ENCODE measurements around the gene ADGRG1. TPM values are rescaled to one million over a fixed set of nuclear protein-coding genes. Genes with fewer than 3 reads are reported as not detected.

The ADGRG1 gene
- total RNA-seq, 1 donor from 2014 or later = 67.1 TPM

DNA sequence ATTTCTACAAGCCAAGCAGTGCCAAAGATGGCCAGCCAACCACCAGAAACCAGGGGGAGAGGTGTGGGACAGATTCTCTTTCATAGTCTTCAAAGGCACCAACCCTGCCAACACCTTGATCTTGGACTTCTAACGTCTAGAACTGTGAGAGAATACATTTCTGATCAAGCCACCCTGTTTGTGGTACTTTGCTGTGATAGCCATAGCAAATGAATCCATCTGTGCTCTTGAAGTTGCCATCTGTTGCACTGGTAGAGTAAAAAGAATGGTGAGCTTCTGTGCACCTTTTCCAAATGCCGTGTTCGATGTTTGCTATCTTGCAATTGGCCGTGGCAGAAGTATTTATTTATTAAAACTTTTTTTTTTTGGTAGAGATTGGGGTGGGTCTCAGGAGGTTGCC, 16.7 kb upstream of the ADGRG1 start:
- Mint-ChIP-seq H3K4me1 (peaks cover 15% of the 10 kb centered on the region), H3K4me3 (no peak overlapping the region), H3K36me3 (no peaks in the 10 kb centered on the region), H3K9me3 (no peaks in the 10 kb centered on the region), H3K27me3 (ENCODE audit: low read depth) (no peaks in the 10 kb centered on the region), H3K27ac (no peak overlapping the region)
- TF ChIP-seq, protein P1, sequence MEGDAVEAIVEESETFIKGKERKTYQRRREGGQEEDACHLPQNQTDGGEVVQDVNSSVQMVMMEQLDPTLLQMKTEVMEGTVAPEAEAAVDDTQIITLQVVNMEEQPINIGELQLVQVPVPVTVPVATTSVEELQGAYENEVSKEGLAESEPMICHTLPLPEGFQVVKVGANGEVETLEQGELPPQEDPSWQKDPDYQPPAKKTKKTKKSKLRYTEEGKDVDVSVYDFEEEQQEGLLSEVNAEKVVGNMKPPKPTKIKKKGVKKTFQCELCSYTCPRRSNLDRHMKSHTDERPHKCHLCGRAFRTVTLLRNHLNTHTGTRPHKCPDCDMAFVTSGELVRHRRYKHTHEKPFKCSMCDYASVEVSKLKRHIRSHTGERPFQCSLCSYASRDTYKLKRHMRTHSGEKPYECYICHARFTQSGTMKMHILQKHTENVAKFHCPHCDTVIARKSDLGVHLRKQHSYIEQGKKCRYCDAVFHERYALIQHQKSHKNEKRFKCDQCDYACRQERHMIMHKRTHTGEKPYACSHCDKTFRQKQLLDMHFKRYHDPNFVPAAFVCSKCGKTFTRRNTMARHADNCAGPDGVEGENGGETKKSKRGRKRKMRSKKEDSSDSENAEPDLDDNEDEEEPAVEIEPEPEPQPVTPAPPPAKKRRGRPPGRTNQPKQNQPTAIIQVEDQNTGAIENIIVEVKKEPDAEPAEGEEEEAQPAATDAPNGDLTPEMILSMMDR (IDR thresholded peaks at IDR 0.05; ENCODE audit: unreplicated experiment) = no peak
- DNase-seq (ENCODE audit: low spot score in 2 of 2, unreplicated experiment in 2 of 2) = no peak

- no peaks in the 10 kb centered on the region for H3K27me3 Mint-ChIP-seq (ENCODE audit: low read depth)
- peak in 1 of 2 experiments; percentile 28 for DNase-seq (ENCODE audit: low spot score in 2 of 2, unreplicated experiment in 2 of 2)
- no peak overlapping the region for H3K4me3 Mint-ChIP-seq
- H3K27ac Mint-ChIP-seq = no peak overlapping the region
- peaks cover 9% of the 10 kb centered on the region for H3K4me1 Mint-ChIP-seq
- no peaks in the 10 kb centered on the region for H3K9me3 Mint-ChIP-seq
- no peaks in the 10 kb centered on the region for H3K36me3 Mint-ChIP-seq
- TF ChIP-seq, protein P1 (IDR thresholded peaks at IDR 0.05; ENCODE audit: unreplicated experiment) = no peak
Measured at GRCh38 chr16:57612494-57612893, 15.9 kb upstream of the ADGRG1 start.

- Mint-ChIP-seq H3K36me3 (no peaks in the 10 kb centered on the region), H3K27ac (no peak overlapping the region), H3K4me1 (peaks cover 12% of the 10 kb centered on the region), H3K27me3 (ENCODE audit: low read depth) (no peaks in the 10 kb centered on the region), H3K9me3 (no peaks in the 10 kb centered on the region), H3K4me3 (no peak overlapping the region)
- TF ChIP-seq, protein P1 (IDR thresholded peaks at IDR 0.05; ENCODE audit: unreplicated experiment) = no peak
- no peak for DNase-seq (ENCODE audit: low spot score in 2 of 2, unreplicated experiment in 2 of 2)
Measured at GRCh38 chr16:57613514-57613913, 14.9 kb upstream of the ADGRG1 start.

DNA sequence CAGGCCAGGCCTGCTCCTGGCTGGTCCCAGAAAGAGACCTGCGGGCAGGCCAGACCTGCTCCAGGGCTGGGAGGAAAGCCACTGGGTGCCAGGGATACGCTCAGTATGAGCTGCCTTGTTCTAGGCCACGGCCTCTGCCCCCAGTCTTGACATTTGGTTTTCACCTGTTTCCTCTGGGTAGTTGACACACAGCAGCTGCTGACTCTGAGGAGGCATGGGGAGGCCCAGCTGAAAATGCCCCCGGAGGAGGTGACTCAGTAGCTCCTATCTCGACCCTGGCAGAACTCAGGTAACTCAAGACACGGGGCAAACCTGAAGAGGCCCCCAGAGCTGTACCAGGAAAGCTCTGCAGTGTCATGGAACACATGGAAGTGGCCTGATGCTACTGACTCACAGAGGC, 13.9 kb upstream of the ADGRG1 start:
- no peaks in the 10 kb centered on the region for H3K36me3 Mint-ChIP-seq
- no peaks in the 10 kb centered on the region for H3K27me3 Mint-ChIP-seq (ENCODE audit: low read depth)
- H3K27ac Mint-ChIP-seq = no peak overlapping the region
- TF ChIP-seq, protein P1 (IDR thresholded peaks at IDR 0.05; ENCODE audit: unreplicated experiment) = no peak
- H3K4me1 Mint-ChIP-seq = peaks cover 20% of the 10 kb centered on the region
- H3K9me3 Mint-ChIP-seq = no peaks in the 10 kb centered on the region
- DNase-seq (ENCODE audit: low spot score in 2 of 2, unreplicated experiment in 2 of 2) = no peak
- no peak overlapping the region for H3K4me3 Mint-ChIP-seq

GRCh38 chr16:57614944-57615343, 13.5 kb upstream of the ADGRG1 start:
- peak in 1 of 2 experiments; percentile 21 for DNase-seq (ENCODE audit: low spot score in 2 of 2, unreplicated experiment in 2 of 2)
- Mint-ChIP-seq H3K36me3 (no peaks in the 10 kb centered on the region), H3K27ac (no peak overlapping the region), H3K27me3 (ENCODE audit: low read depth) (no peaks in the 10 kb centered on the region), H3K9me3 (no peaks in the 10 kb centered on the region), H3K4me1 (peaks cover 22% of the 10 kb centered on the region), H3K4me3 (no peak overlapping the region)
- TF ChIP-seq, protein P1 (IDR thresholded peaks at IDR 0.05; ENCODE audit: unreplicated experiment) = no peak

DNA sequence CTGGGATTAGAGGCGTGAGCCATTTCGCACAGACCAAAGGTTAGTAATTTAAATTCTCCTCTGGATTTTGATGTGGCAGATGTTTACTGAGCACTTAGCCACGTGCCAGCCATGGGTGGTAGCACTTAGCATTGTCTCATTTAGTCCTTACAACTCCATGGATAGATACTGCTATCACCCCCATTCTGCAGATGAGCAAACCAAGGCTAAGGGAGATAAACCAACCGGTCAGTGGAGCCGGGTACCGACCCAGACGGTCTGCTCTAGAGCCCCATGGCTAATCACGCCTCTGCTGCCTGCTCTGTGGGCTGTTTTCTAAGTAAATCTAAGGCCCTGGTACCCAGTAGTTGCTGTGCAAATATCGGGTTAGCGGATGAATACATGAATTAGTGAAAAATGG, 12.6 kb upstream of the ADGRG1 start:
- Mint-ChIP-seq H3K4me1 (peaks cover 28% of the 10 kb centered on the region), H3K36me3 (no peaks in the 10 kb centered on the region), H3K9me3 (no peaks in the 10 kb centered on the region), H3K4me3 (no peak overlapping the region), H3K27me3 (ENCODE audit: low read depth) (no peaks in the 10 kb centered on the region), H3K27ac (no peak overlapping the region)
- TF ChIP-seq, protein P1 (IDR thresholded peaks at IDR 0.05; ENCODE audit: unreplicated experiment) = no peak
- peak in 1 of 2 experiments; percentile 10 for DNase-seq (ENCODE audit: low spot score in 2 of 2, unreplicated experiment in 2 of 2)
